HepG2 (cell line): ENCODE data around the gene MSANTD2. TPM values are rescaled to one million over a fixed set of nuclear protein-coding genes. Genes with fewer than 3 reads are reported as not detected.

ENCODE experiments used
- ATAC-seq: fragments of 200-7000 bp; cut with Tn5 transposase; 3 replicates; pipeline ENCODE4 v1.9.1; 2020; ENCODE audit warnings: mild to moderate bottlenecking, moderate library complexity
- BruUV-seq: library from RNA; stranded (reverse); fragments of 400-500 nt; replicated peaks from 2 replicates; lab custom pipeline; 2021; lab: Mats Ljungman, UMichigan
- CTCF ChIA-PET: fragments of 300-600 bp; formaldehyde crosslinking; extraction: SDS; loops from one replicate; lab custom pipeline; 2021; ENCODE audit warnings: low total read pairs, inconsistent platforms, low intra/inter-chr PET ratio; lab: Yijun Ruan, JAX
- POLR2A ChIA-PET: fragments of 350-600 bp; sonication (Branson Sonifier 250); formaldehyde crosslinking; loops from one replicate; lab custom pipeline; 2020; ENCODE audit warnings: antibody characterized with exemption, inconsistent platforms; lab: Yijun Ruan, JAX
- DNase-seq: peaks from one replicate; pipeline ENCODE4 v3.0.0-alpha.2; 2015; ENCODE audit warnings: low spot score
- FAIRE-seq: peaks from 3 replicates; lab custom pipeline; 2011; peaks lifted over from hg19 to GRCh38; lab: Jason Lieb, UNC
- H2AFZ ChIP-seq: one replicate; pipeline ENCODE4 v1.6.1; 2011; ENCODE audit warnings: low read length, inconsistent platforms
- H3K27ac ChIP-seq: fragments of 300-600 bp; 3 replicates; pipeline ENCODE4 v1.8.0; 2011; ENCODE audit warnings: mixed run types, mild to moderate bottlenecking, mixed read lengths, low read length, inconsistent platforms; ENCODE audit not compliant: insufficient read depth; ENCODE audit errors: extremely low read length
- H3K27me3 ChIP-seq, 2 experiments: fragments of 200-600 bp in 1 of 2; 2 replicates in 1 of 2; 3 replicates in 1 of 2; pipeline versions ENCODE4 v1.6.0 to v1.8.0; 2011; ENCODE audit warnings: low read length in 2 of 2, mild to moderate bottlenecking in 2 of 2, moderate library complexity in 2 of 2, inconsistent platforms in 1 of 2; ENCODE audit not compliant: insufficient read depth in 2 of 2, control insufficient read depth in 1 of 2
- H3K36me3 ChIP-seq, 2 experiments: fragments of 200-600 bp in 1 of 2; replicated peaks in 1 of 2; 2 replicates in 1 of 2; 3 replicates in 1 of 2; pipeline versions ENCODE4 v1.5.1 to v1.8.0; 2011; ENCODE audit warnings: low read length in 2 of 2, inconsistent platforms in 1 of 2; ENCODE audit not compliant: insufficient read depth in 2 of 2, control insufficient read depth in 1 of 2
- H3K4me1 ChIP-seq: 2 replicates; pipeline ENCODE4 v1.5.1; 2012; ENCODE audit warnings: low read length, inconsistent platforms; ENCODE audit not compliant: insufficient read depth
- H3K4me2 ChIP-seq: 2 replicates; pipeline ENCODE4 v1.6.0; 2011; ENCODE audit warnings: low read depth, low read length, inconsistent platforms
- H3K4me3 ChIP-seq, 3 experiments: fragments of 200-600 bp in 1 of 3; sonication (generic), shearing (Covaris generic) in 1 of 3; replicated peaks in 1 of 3; 2 replicates each; pipeline ENCODE4 v1.5.1; 2011 to 2016; ENCODE audit warnings: low read length in 3 of 3, inconsistent platforms in 2 of 3, low read depth in 2 of 3, mild to moderate bottlenecking in 2 of 3, control low read depth in 1 of 3, mixed read lengths in 1 of 3; ENCODE audit not compliant: insufficient read depth in 1 of 3
- H3K79me2 ChIP-seq: one replicate; pipeline ENCODE4 v1.6.1; 2011; ENCODE audit warnings: low read length, inconsistent platforms; ENCODE audit not compliant: insufficient read depth
- H3K9ac ChIP-seq: 2 replicates; pipeline ENCODE4 v1.6.0; 2011; ENCODE audit warnings: mild to moderate bottlenecking, low read depth, low read length, inconsistent platforms; ENCODE audit not compliant: insufficient read depth
- H3K9me3 ChIP-seq: 2 replicates; pipeline ENCODE4 v1.5.1; 2012; ENCODE audit warnings: mild to moderate bottlenecking, low read length
- H4K20me1 ChIP-seq: 2 replicates; pipeline ENCODE4 v1.6.0; 2011; ENCODE audit warnings: inconsistent platforms, mild to moderate bottlenecking, low read length, moderate library complexity; ENCODE audit not compliant: insufficient read depth
- DRAP1 ChIP-seq: IDR thresholded peaks from 2 replicates; pipeline ENCODE4 v1.6.1; 2016; ENCODE audit warnings: missing genetic modification reagents, missing compliant biosample characterization
- GABPB1 ChIP-seq: IDR thresholded peaks from 2 replicates; pipeline ENCODE4 v1.6.1; 2016; ENCODE audit warnings: mild to moderate bottlenecking, missing genetic modification reagents, moderate library complexity, missing compliant biosample characterization
- GMEB2 ChIP-seq: IDR thresholded peaks from 2 replicates; pipeline ENCODE4 v1.6.1; 2016; ENCODE audit warnings: missing biosample characterization, missing genetic modification reagents, low read depth
- HMG20B ChIP-seq: conservative IDR thresholded peaks from 2 replicates; pipeline ENCODE4 v1.6.1; 2016; ENCODE audit warnings: missing genetic modification reagents, missing compliant biosample characterization
- MAFK ChIP-seq, 2 experiments: IDR thresholded peaks in 1 of 2; conservative IDR thresholded peaks in 1 of 2; 2 replicates each; pipeline ENCODE4 v1.6.1; 2011; ENCODE audit warnings: improper control_type of control experiment in 2 of 2, low read length in 2 of 2
- MATR3 ChIP-seq: sonication (generic); formaldehyde crosslinking; IDR thresholded peaks from 2 replicates; pipeline ENCODE4 v1.4.0; 2020; ENCODE audit warnings: missing genetic modification reagents
- MTF2 ChIP-seq: sonication (generic); formaldehyde crosslinking; IDR thresholded peaks from 2 replicates; pipeline ENCODE4 v1.5.0; 2020; ENCODE audit warnings: missing genetic modification reagents, borderline replicate concordance
- NR0B2 ChIP-seq: sonication (generic); formaldehyde crosslinking; IDR thresholded peaks from 2 replicates; pipeline ENCODE4 v1.4.0; 2020; ENCODE audit warnings: mild to moderate bottlenecking, missing genetic modification reagents
- PAWR ChIP-seq: sonication (generic); formaldehyde crosslinking; IDR thresholded peaks from 2 replicates; pipeline ENCODE4 v1.4.0; 2020; ENCODE audit warnings: missing genetic modification reagents, mild to moderate bottlenecking, borderline replicate concordance
- RFX1 ChIP-seq: fragments of 450-650 bp; IDR thresholded peaks from 2 replicates; pipeline ENCODE4 v1.6.1; 2017
- ZNF335 ChIP-seq: sonication (generic); formaldehyde crosslinking; IDR thresholded peaks from 2 replicates; pipeline ENCODE4 v1.4.0; 2020; ENCODE audit warnings: missing genetic modification reagents
- ZNF616 ChIP-seq: sonication (generic); formaldehyde crosslinking; IDR thresholded peaks from 2 replicates; pipeline ENCODE4 v1.5.0; 2020; ENCODE audit warnings: low read depth, mild to moderate bottlenecking, missing genetic modification reagents
- ZNF761 ChIP-seq: sonication (generic); formaldehyde crosslinking; conservative IDR thresholded peaks from 2 replicates; pipeline ENCODE4 v1.4.0; 2020; ENCODE audit warnings: mild to moderate bottlenecking, missing genetic modification reagents
- ZNF780A ChIP-seq: sonication (generic); formaldehyde crosslinking; IDR thresholded peaks from 2 replicates; pipeline ENCODE4 v1.8.0; 2022; ENCODE audit warnings: mild to moderate bottlenecking, missing genetic modification reagents, moderate library complexity
- WGBS: methylation state at CpG from one replicate; pipeline ENCODE4 v1.1.6; 2017; ENCODE audit warnings: low lambda C conversion rate; 5-methylcytosine and 5-hydroxymethylcytosine counted together
- in situ Hi-C: cut with HindIII; loops from 2 replicates; pipeline ENCODE4 v1.10.0; 2017; ENCODE audit warnings: low pct_unique_long_range_greater_than_20kb; ENCODE audit not compliant: extremely low pct_ligation_motif_present
- intact Hi-C: fragments of 100-400 bp; cut with micrococcal nuclease; formaldehyde crosslinking; loops from one replicate; pipeline ENCODE4 v1.10.0; 2022; ENCODE audit not compliant: unreplicated experiment
- polyA plus RNA-seq, 8 experiments: library from polyadenylated mRNA; depleted of rRNA in 3 of 8; stranded (reverse) in 7 of 8; unstranded in 1 of 8; fragments of >200 nt; fragmentation: Illumina TruSeq in 4 of 8; extraction: Trizol in 4 of 8; gene quantifications; 2 replicates each; pipeline versions ENCODE4 v1.2.1 to v1.2.3, GENCODE V29; 2011 to 2016; ENCODE audit warnings: low read depth in 4 of 8, missing spikeins in 1 of 8, mixed read lengths in 1 of 8; ENCODE audit not compliant: insufficient read depth in 1 of 8
- total RNA-seq, 5 experiments: library from RNA; depleted of rRNA; stranded (reverse); fragments of >200 nt; fragmentation: Illumina TruSeq; extraction: Trizol; gene quantifications; 2 replicates each; pipeline ENCODE4 v1.2.3, GENCODE V29; 2016; ENCODE audit warnings: low read depth in 1 of 5

The MSANTD2 gene
- total and polyA plus RNA-seq, 2 of the 13 experiments (the other 11 are each of a cell fraction or from before 2014, with no cell fraction given) = 8.7 to 10.1 TPM

GRCh38 chr11:124807201-124807600, 7.0 kb upstream of the MSANTD2 start:
- FAIRE-seq (no peak), ATAC-seq (no peak), DNase-seq (no peak)
- Histone ChIP-seq H2AFZ (no peak overlapping the region), H3K4me3 (no peak overlapping the region), H3K4me2 (no peak overlapping the region), H3K36me3 (no peaks in the 10 kb centered on the region), H3K79me2 (no peaks in the 10 kb centered on the region), H3K9me3 (no peaks in the 10 kb centered on the region), H4K20me1 (no peaks in the 10 kb centered on the region), H3K9ac (no peak overlapping the region), H3K27ac (no peak overlapping the region), H3K27me3 (no peaks in the 10 kb centered on the region), H3K4me1 (peaks cover 10% of the 10 kb centered on the region)
- no TSS peak for BruUV-seq
- intact Hi-C loops (no loop called here), in situ Hi-C loops (no loop called here)
- POLR2A ChIA-PET = no interaction called here
- CTCF ChIA-PET = no interaction called here
- WGBS = 77% methylated on average over 5 of the region's 5 CpGs
- TF ChIP-seq DRAP1 (CRISPR knock-in tag) = no peak
- no peak for TF ChIP-seq GMEB2 (CRISPR knock-in tag)
- no peak for TF ChIP-seq NR0B2
- no peak for TF ChIP-seq HMG20B (CRISPR knock-in tag)
- no peak for TF ChIP-seq RFX1
- no peak for TF ChIP-seq ZNF761 (CRISPR knock-in tag)
- TF ChIP-seq ZNF616 (CRISPR knock-in tag) = no peak
- TF ChIP-seq ZNF335 (CRISPR knock-in tag) = no peak
- no peak for TF ChIP-seq ZNF780A
- no peak for TF ChIP-seq PAWR (CRISPR knock-in tag)
- TF ChIP-seq MTF2 = no peak
- no peak for TF ChIP-seq GABPB1 (CRISPR knock-in tag)
- no peak for TF ChIP-seq MATR3
- TF ChIP-seq MAFK (conservative IDR thresholded peaks at IDR 0.05 in 1 of 2, IDR thresholded peaks at IDR 0.05 in 1 of 2; ENCODE audit: low read length in 2 of 2) = no peak
